Pulmonary artery endothelial cell (primary cell): ENCODE measurements around the gene FFAR3. TPM values are rescaled to one million over a fixed set of nuclear protein-coding genes. Genes with fewer than 3 reads are reported as not detected.
"Not testable (repeated sequence)": the region's sequence is repeated elsewhere in the genome, so short reads cannot be mapped to it uniquely, and the experiment has no call there.

Source experiments
- DNase-seq: peaks from one replicate; pipeline ENCODE4 v3.0.0-alpha.2; 2011; ENCODE audit warnings: low read depth, low spot score
- total RNA-seq: library from RNA; depleted of rRNA; stranded (reverse); fragments of >200 nt; gene quantifications from 2 replicates; pipeline ENCODE4 v1.2.3, GENCODE V29; 2014

Gene FFAR3
- total RNA-seq, 1 donor from 2014 or later: not detected

DNA sequence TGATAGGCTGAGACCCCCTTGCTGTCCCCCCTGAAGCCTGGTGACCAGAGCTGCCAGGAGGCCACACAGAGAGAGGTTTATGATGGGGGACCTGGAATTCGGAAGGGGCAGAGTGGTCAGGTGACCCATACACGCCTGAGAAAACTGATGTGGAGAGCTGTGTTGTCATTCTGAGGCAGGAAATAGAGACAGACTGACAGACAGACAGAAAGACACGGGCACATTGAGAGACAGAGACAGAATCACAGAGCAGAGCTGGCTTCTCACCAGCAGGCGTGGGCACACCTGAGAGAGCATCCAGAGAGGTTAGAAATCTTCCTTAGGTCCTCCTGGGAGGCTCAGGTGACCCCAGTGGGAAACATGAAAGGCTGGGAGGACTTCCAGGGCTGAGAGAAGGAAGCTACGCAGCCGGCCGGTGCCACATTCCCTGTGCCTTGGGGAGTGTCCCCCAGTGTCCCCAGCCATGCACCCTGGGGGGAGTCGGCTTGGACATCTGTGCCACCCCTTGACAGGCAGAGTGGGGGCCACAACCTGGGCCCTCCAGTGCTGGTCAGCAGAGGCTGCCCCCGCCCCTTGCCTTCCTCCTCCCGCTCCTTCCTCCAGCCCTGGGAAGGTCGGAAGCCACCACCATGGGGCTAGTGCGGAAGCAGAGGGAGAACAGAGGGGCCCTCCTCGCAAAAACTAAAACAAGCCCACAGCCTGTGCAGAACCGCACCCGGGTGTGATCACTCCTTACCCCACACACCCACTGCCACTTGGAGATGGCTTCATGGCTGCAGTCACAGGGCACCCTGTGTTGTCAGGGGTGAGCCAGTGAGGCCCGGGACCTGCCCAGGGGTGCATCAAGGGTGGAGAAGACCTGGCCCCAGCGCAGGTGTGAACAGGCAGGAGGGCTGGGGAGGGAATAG is 8.4 kb upstream of the FFAR3 start:
- no peak for DNase-seq

DNA sequence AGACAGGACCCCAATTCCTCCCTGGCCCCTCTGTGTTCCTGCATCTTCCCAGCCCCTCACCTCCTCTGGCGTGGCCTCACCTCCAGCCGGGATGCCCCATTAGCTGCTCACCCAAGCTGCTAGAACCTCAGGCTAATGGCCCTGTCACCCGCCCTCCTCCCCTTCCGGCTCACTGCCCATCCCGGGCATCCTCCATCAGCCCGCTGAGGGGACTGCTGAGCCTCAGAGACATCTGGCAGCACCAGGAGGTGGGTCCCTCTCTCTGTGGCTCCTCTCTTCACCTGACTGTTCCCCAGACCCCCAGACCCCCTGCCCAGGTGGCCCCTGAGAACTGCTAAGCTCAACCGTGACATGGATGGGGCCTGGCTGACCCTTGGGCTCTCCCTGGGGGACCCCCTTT is 7.7 kb upstream of the FFAR3 start:
- no peak for DNase-seq

DNA sequence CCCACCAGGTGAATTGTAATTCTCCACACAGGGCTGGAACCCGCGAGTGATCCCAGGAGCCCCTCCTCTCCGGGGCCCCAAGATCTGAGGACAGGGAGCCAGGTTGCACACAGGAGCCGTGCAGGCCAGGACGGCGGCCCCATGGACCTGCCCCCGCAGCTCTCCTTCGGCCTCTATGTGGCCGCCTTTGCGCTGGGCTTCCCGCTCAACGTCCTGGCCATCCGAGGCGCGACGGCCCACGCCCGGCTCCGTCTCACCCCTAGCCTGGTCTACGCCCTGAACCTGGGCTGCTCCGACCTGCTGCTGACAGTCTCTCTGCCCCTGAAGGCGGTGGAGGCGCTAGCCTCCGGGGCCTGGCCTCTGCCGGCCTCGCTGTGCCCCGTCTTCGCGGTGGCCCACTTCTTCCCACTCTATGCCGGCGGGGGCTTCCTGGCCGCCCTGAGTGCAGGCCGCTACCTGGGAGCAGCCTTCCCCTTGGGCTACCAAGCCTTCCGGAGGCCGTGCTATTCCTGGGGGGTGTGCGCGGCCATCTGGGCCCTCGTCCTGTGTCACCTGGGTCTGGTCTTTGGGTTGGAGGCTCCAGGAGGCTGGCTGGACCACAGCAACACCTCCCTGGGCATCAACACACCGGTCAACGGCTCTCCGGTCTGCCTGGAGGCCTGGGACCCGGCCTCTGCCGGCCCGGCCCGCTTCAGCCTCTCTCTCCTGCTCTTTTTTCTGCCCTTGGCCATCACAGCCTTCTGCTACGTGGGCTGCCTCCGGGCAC is 6.7 kb upstream of the FFAR3 start:
- DNase-seq: no peak

DNA sequence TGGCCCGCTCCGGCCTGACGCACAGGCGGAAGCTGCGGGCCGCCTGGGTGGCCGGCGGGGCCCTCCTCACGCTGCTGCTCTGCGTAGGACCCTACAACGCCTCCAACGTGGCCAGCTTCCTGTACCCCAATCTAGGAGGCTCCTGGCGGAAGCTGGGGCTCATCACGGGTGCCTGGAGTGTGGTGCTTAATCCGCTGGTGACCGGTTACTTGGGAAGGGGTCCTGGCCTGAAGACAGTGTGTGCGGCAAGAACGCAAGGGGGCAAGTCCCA is 6.1 kb upstream of the FFAR3 start:
- no peak for DNase-seq

DNA sequence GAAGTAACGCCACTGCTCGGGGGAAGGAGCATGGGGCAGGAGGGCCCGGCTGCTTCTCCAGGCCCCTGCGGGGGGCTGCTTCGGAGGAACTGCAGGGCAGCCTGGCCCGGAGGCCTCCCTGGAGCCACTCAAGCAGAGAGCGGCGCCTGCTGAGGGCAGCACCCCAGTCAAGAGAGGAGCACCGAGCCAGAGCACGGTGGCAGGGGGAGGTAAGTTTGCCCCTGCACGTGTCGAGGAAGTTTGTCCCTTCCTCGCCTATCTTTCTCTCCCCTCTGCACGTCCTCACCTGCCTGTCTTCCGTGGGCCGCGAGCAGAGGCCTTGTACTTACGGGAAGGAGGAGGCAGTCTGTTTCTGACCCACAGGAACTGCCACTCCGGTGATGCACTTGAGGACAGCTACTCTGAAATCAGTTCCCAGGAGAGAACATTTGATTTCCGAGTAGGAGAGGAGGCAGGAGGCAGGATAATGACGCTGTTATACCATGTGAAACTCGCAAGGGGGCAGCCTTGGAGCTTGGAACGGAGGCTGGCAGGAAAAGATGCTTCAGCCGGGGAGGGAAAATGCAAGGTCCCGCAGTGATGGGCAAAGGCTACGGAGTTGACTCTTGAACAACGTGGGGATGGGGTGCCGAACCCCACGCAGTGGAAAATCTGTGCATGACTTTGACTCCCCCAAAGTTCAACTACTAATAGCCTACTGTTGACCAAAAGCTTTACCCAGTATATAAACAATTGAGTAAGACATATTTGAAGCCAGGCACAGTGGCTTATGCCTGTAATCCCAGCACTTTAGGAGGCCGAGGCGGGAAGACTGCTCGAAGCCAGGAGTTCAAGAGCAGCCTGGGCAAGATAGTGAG is 5.6 kb upstream of the FFAR3 start:
- peak; percentile 19 for DNase-seq

DNA sequence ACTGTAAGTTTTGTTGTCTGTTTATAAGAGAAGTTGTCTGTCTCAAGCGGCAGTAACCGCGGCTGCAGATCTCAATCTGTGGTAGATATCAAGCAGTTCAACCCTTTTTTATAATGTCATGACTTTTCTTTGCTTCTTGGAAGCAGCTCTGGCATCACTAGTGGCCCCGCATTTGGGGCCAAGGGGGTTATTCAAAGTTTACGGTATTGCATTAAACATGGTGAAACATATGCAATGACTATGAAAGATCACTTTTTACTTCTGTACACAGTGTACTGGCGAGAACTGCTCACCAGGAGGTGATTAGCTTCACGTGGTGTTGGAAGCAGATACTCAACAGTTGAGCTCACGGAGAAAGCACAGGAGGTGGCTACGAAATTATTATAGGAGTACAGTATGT is 4.6 kb upstream of the FFAR3 start:
- no peak for DNase-seq

DNA sequence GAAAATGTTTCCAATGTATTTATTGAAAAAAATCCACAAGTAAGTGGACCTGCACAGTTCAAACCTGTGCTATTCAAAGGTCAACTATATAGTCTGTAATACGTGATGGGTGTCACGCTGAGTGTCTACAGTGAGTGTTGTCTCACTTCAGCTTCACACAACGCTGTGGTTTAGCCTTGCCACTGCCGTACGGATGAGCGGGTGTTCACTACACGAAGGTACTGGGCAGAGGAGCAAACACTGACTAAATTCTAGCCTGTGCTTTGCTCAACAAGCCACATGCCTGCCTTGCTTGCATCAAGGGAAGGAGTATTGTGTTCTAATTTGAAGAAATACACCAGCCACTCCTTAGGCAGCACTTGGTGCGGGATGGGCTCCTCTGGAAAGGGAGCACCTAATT is 3.4 kb upstream of the FFAR3 start:
- DNase-seq: no peak

DNA sequence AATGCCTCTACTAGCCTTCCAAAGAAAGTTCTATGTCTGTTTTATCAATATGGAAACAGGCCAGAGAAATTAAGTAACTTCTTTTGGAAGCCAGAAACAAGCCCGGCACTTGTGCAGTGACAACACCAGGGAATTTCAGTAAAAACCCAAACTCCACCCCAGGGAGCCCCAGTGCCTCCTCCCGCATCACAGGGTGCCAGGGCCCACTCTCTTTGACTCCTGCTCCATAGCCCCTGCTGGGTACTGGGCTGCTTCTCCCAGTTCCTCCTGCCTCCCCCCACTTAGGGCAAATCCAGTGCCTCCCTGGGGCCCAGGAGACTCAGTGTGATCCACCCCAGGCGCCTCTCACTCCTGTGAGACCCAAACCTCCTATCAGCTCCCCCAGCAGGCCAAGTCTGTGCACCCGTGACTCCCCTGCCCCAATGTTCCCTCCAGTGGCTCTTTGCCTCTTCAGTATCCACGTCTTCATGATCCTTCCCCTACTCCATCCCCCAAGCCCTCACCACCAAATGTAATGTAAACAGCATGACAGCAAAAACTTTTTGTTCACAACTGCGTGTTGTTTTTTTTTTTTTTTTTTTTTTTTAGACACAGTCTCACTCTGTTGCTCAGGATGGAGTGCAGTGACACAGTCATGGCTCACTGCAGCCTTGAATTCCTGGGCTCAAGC is 2.3 kb upstream of the FFAR3 start:
- no peak for DNase-seq

DNA sequence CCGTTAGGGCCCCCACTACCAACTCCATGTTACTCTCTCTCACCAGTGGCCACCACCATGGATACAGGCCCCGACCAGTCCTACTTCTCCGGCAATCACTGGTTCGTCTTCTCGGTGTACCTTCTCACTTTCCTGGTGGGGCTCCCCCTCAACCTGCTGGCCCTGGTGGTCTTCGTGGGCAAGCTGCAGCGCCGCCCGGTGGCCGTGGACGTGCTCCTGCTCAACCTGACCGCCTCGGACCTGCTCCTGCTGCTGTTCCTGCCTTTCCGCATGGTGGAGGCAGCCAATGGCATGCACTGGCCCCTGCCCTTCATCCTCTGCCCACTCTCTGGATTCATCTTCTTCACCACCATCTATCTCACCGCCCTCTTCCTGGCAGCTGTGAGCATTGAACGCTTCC is 574 bp downstream of the FFAR3 start:
- DNase-seq: not testable (repeated sequence)

DNA sequence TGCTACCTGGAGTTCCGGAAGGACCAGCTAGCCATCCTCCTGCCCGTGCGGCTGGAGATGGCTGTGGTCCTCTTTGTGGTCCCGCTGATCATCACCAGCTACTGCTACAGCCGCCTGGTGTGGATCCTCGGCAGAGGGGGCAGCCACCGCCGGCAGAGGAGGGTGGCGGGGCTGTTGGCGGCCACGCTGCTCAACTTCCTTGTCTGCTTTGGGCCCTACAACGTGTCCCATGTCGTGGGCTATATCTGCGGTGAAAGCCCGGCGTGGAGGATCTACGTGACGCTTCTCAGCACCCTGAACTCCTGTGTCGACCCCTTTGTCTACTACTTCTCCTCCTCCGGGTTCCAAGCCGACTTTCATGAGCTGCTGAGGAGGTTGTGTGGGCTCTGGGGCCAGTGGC is 1.1 kb downstream of the FFAR3 start:
- DNase-seq: not testable (repeated sequence)

DNA sequence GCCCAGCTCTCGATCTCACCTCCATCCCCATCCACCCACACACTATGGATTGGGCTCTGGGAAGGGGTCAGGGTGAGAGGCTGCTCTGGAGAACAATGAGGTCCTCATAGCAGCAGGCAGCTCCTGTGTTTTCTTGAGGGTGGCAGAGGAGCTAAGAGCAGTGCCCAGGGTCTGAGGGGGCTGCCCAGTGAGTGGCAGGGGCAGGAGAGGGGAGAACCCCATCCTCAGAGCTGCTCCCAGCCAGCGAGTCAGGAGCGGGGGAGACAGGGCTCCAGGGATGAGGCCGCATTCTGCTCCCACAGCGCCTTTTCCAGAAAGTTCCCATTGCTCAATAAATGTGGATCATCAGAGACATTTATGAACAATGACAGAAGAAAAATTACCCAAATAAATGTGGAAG is 1.8 kb downstream of the FFAR3 start:
- DNase-seq: not testable (repeated sequence)

DNA sequence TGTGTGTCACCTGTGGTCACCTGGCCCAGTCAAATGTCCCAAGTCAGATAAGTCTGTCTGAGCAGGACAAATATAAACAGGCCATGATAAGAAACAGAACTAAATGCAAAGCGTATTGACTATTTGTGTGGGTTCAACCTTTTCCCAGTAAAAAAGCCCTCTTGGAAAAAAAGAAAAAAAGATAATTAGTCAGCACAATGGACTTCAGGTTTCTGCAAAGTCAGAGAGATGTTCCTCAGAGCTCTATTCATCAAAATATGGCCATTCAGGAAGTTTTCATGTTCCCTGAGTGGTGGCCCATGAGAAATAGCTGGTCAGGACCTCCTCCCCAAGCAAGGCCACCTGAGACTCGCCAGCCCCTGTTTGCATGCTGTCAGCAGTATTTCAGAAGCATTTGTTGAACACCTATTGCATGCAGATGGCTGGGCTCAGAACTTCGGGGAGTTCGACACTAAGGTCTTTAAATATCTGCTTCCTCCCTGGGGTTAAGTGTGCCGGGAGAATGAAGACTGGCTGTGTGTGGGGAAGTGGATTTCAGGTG is 2.7 kb downstream of the FFAR3 start:
- DNase-seq: no peak

DNA sequence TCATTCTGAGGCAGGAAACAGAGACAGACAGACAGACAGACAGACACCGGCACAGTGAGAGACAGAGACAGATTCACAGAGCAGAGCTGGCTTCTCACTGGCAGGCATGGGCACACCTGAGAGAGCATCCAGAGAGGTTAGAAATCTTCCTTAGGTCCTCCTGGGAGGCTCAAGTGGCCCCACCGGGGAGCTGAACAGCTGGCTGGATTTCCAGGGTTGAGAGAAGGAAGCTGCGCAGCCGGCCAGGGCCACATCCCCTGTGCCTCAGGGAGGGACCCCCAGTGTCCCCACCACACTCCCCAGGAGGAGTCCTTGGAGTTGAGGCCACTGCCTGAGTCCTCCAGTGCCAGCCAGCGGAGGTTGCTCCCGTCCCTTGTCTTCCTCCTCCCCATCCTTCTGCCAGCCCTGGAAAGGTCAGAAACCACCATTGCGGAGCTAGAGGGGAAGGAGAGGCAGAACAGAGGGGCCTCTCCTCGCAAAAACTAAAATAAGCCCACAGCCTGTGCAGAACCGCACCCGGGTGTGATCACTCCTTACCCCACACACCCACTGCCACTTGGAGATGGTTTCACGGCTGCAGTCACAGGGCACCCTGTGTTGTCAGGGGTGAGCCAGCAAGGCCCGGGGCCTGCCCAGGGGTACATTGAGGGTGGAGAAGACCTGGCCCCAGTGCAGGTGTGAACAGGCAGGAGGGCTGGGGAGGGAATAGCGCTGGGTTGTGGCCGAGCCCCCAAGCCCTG is 4.2 kb downstream of the FFAR3 start:
- DNase-seq: no peak

DNA sequence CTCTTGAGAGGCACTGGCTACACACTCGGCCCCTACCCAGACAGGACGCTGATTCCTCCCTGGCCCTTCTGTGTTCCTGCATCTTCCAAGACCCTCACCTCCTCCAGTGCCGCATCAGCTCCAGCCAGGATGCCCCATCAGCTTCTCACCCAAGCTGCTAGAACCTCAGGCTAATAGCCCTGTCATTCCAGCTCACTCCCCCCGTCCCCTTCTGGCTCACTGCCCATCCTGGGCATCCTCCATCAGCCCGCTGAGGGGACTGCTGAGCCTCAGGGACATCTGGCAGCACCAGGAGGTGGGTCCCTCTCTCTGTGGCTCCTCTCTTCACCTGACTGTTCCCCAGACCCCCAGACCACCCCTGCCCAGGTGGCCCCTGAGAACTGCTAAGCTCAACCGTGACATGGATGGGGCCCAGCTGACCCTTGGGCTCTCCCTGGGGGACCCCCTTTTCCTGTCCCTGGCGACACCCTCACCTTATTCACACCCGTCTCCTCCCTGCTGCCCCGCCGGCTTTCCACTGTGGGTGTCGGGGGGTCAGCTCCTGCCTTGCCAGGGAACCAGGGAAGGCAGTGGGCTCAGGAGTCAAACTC is 4.8 kb downstream of the FFAR3 start:
- no peak for DNase-seq

DNA sequence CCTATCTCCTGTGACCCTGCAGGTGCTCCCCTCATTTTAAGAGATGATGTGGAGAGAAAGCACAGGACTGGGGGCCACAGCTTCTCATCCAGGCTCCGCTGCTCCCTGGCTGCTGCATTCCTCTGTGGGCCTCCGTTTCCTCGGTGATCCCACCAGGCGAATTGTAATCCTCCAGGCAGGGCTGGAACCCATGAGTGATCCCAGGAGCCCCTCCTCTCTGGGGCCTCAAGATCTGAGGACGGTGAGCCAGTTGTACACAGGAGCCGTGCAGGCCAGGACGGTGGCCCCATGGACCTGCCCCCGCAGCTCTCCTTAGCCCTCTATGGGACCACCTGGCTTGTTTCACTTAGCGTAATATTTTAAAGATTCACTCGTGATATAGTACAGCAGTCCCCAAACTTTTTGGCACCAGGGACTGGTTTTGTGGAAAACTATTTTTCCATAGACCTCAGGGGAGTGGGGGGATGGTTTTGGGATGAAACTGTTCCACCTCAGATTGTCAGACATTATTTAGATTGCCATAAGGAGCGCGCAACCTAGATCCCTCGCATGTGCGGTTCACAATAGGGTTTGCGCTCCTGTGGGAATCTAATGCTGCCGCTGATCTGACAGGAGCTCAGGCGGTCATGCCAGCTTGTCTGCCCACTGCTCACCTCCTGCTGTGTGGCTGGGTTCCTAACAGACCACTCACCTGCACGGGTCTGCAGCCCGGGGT is 5.6 kb downstream of the FFAR3 start:
- DNase-seq: no peak

DNA sequence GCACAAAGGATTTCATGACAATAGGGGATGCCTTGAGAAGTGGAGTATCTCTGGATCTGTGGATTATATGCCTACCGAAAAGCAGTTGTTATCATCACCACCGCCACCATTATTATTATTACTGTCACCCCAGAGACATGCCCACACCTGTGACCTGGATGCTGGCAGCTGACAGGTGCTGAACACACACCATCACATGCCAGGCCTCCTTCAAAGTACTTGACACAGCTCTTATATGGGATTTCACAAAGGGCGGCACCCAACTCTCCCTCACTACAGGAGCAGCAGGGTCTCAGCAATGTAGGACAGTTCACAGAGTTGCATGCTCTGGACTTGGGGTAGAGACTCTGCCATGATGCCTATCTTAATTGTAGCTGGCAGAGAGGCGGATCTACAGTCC is 7.0 kb downstream of the FFAR3 start:
- DNase-seq: no peak

DNA sequence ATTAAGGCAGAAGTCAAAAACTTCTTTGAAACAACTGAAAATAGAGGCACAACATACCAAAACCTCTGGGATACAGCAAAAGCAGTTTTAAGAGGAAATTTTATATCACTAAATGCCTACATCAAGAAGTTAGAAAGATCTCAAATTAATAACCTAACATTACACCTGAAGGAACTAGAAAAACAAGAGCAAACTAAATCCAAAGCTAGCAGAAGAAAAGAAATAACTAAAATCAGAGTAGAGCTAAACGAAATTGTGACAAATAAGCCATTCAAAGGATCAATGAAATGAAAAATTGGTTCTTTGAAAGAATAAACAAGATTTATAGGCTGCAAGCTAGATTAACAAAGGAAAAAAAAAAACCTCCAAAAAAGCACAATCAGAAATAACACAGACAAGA is 10.1 kb downstream of the FFAR3 start:
- DNase-seq: no peak

DNA sequence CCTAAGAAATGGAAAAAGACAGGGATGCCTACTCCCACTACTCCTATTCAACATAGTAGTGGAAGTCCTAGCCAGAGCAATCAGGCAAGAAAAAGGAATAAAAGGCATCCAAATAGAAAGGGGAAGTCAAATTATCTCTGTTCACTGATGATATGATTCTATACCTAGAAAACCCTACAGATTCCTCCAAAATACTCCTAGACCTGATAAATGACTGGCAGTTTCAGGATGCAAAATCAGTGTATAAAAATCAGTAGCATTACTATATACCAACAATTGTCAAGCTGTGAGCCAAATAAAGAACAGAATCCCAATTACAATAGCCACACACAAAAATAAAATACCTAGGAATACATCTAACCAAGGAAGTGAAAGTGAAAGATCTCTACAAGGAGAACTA is 11.3 kb downstream of the FFAR3 start:
- no peak for DNase-seq

DNA sequence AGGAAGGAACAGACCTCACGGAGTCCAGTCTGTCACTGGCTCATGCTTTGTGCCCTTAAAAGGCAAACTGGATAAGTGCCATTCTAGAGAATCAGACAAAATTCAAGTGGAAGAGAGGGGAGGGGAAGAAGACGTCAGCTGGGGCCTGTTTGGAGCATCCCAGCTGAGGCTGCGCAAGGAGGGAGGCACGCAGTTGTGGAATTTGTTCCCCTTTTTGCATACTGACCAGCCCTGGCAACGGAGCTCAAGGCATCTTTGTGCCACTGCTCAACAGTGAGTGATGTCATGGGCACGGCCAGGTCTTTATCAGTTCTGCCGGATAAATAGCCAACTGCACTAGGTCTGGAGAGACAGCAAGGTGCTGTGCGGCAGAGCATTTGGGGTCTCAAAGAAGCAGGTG is 12.5 kb downstream of the FFAR3 start, which contains the start of gene GPR42:
Gene GPR42, plus strand, starts transcription at position 347 of the 400 bp plus-strand sequence. CDS start 292 bp downstream, outside the sequence.
- DNase-seq: no peak
